Measurements from ENCODE around the gene TRIM13.

GRCh38 chr13:50033725-50034124 is 36.9 kb downstream of the TRIM13 start:
- TF ChIP-seq EZH2 (IDR thresholded peaks at IDR 0.05; ENCODE audit: borderline replicate concordance, insufficient read depth, low read depth, low read length, poor library complexity, severe bottlenecking) = no peak
- TF ChIP-seq CTCF (IDR thresholded peaks at IDR 0.05) = no peak
